Stimulated activated CD8-positive, alpha-beta memory T cell treated with anti-CD3 and anti-CD28 coated beads, Interleukin-4, amount 100 ng/mL, for 24 hours (primary cell): ENCODE data around the gene PRKG1.

ENCODE experiments used
- DNase-seq: peaks from one replicate; pipeline ENCODE4 v3.0.0-alpha.2; 2020; ENCODE audit warnings: low read depth

The PRKG1 gene

GRCh38 chr10:51766423-51767102 is 692.3 kb downstream of the PRKG1 start:
- DNase-seq = no peak

- no peak for DNase-seq
These were observed 692.9 kb downstream of the PRKG1 start for GRCh38 chr10:51767103-51767763.

GRCh38 chr10:51768886-51769465 is 694.7 kb downstream of the PRKG1 start:
- no peak for DNase-seq

- DNase-seq = no peak
These were observed 696.4 kb downstream of the PRKG1 start for GRCh38 chr10:51770709-51771108.

- no peak for DNase-seq
These were observed 698.1 kb downstream of the PRKG1 start for GRCh38 chr10:51772387-51772786.

GRCh38 chr10:51773681-51774080 is 699.4 kb downstream of the PRKG1 start:
- no peak for DNase-seq

GRCh38 chr10:51783941-51784340 is 709.7 kb downstream of the PRKG1 start:
- DNase-seq = no peak

GRCh38 chr10:51786016-51786683 is 711.9 kb downstream of the PRKG1 start:
- no peak for DNase-seq

- DNase-seq = no peak
These were observed 712.4 kb downstream of the PRKG1 start for GRCh38 chr10:51786684-51787035.

- no peak for DNase-seq
These were observed 714.0 kb downstream of the PRKG1 start for GRCh38 chr10:51788273-51788672.

GRCh38 chr10:51789118-51789517 is 714.8 kb downstream of the PRKG1 start:
- DNase-seq = no peak

GRCh38 chr10:51789903-51790302 is 715.6 kb downstream of the PRKG1 start:
- no peak for DNase-seq

GRCh38 chr10:51792678-51793077 is 718.4 kb downstream of the PRKG1 start:
- no peak for DNase-seq

- DNase-seq = no peak
These were observed 725.8 kb downstream of the PRKG1 start for GRCh38 chr10:51800121-51800520.

GRCh38 chr10:51800725-51801424 is 726.6 kb downstream of the PRKG1 start:
- no peak for DNase-seq

- DNase-seq = no peak
These were observed 727.7 kb downstream of the PRKG1 start for GRCh38 chr10:51802030-51802429.

GRCh38 chr10:51804866-51805265 is 730.6 kb downstream of the PRKG1 start:
- DNase-seq = no peak

- no peak for DNase-seq
These were observed 732.0 kb downstream of the PRKG1 start for GRCh38 chr10:51806079-51806835.

- DNase-seq = no peak
These were observed 733.9 kb downstream of the PRKG1 start for GRCh38 chr10:51808187-51808586.

GRCh38 chr10:51815723-51816122 is 741.4 kb downstream of the PRKG1 start:
- DNase-seq = no peak

- DNase-seq = no peak
These were observed 746.8 kb downstream of the PRKG1 start for GRCh38 chr10:51821045-51821444.

GRCh38 chr10:51821745-51822144 is 747.5 kb downstream of the PRKG1 start:
- DNase-seq = no peak
